GM19324 (cell line): ENCODE data around the gene CFAP65.

Experiments
- ATAC-seq: cut with Tn5 transposase; IDR thresholded peaks from one replicate; pipeline ENCODE4 v1.9.1; 2021; ENCODE audit warnings: mild to moderate bottlenecking, moderate library complexity; ENCODE audit not compliant: unreplicated experiment, low FRiP score

Gene CFAP65

GRCh38 chr2:218954541-218955300 lies 86.6 kb downstream of the CFAP65 start:
- no peak for ATAC-seq

- no peak for ATAC-seq
These were observed 87.9 kb downstream of the CFAP65 start for GRCh38 chr2:218953366-218953954.
